Hematopoietic multipotent progenitor cell treated with erythropoietin and hydrocortisone succinate and interleukin-3 and kit ligand, for 4 days (in vitro differentiated cells): ENCODE data around the gene ANO7.
A peak's percentile ranks its signal among the peaks of the same experiment; 100 is the strongest.

Experiments
- DNase-seq: peaks from one replicate; pipeline ENCODE4 v3.0.0-alpha.2; 2015

ANO7 gene

GRCh38 chr2:241214209-241214608 is 25.7 kb downstream of the ANO7 start:
- DNase-seq = no peak

GRCh38 chr2:241214766-241215165 is 26.3 kb downstream of the ANO7 start:
- DNase-seq = no peak

- peak; percentile 65 for DNase-seq
These were observed 26.9 kb downstream of the ANO7 start for GRCh38 chr2:241215421-241215820.

- DNase-seq = no peak
These were observed 27.8 kb downstream of the ANO7 start for GRCh38 chr2:241216211-241216761.

GRCh38 chr2:241217320-241218031 is 29.0 kb downstream of the ANO7 start:
- DNase-seq = peak; percentile 71

- peak; percentile 61 for DNase-seq
These were observed 29.9 kb downstream of the ANO7 start for GRCh38 chr2:241218131-241219029.

GRCh38 chr2:241219030-241219382 is 30.5 kb downstream of the ANO7 start:
- DNase-seq = no peak

- no peak for DNase-seq
These were observed 31.4 kb downstream of the ANO7 start for GRCh38 chr2:241219856-241220356.

- no peak for DNase-seq
These were observed 34.9 kb downstream of the ANO7 start for GRCh38 chr2:241223211-241224017.

- no peak for DNase-seq
These were observed 35.8 kb downstream of the ANO7 start for GRCh38 chr2:241224018-241224850.

GRCh38 chr2:241224851-241225438 is 36.5 kb downstream of the ANO7 start:
- DNase-seq = no peak

- DNase-seq = no peak
These were observed 37.1 kb downstream of the ANO7 start for GRCh38 chr2:241225545-241225944.

GRCh38 chr2:241225983-241226382 is 37.5 kb downstream of the ANO7 start:
- DNase-seq = no peak

- DNase-seq = no peak
These were observed 38.5 kb downstream of the ANO7 start for GRCh38 chr2:241226723-241227572.

GRCh38 chr2:241227594-241227993 is 39.1 kb downstream of the ANO7 start:
- no peak for DNase-seq

GRCh38 chr2:241228081-241228859 is 39.8 kb downstream of the ANO7 start:
- DNase-seq = no peak

- no peak for DNase-seq
These were observed 40.5 kb downstream of the ANO7 start for GRCh38 chr2:241228860-241229516.

- DNase-seq = no peak
These were observed 41.3 kb downstream of the ANO7 start for GRCh38 chr2:241229563-241230401.
